ENCODE results near the gene MYO5B. TPM values are rescaled to one million over a fixed set of nuclear protein-coding genes. Genes with fewer than 3 reads are reported as not detected.

The MYO5B gene
- total RNA-seq, 1 experiment from 2014 or later = 32.1 TPM

DNA sequence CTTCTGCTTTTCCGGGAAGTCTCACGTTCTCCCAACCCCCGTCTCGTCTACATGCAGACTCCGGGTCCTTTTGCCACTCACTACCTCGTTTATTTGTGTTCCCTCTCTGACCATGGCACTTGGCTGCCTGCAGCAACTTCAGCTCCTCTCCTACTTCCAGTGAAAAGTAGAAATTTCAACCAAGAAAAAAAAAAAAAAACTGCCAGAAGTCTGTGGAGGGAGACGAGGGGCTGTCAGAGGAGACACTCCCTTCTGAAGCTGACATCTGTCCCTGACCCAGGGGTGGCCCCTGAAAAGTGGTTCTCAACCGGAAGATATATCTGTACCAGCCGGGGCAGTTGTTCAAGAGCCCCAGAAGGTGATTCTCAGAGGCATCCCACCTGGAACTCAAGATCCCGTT is 742 bp upstream of the MYO5B start:
- Histone ChIP-seq H3K27ac (ENCODE audit: low read depth, low read length) (no peak overlapping the region), H3K9me2 (ENCODE audit: insufficient read depth) (no peaks in the 10 kb centered on the region), H4K20me1 (ENCODE audit: insufficient read depth) (no peaks in the 10 kb centered on the region), H3K4me1 (ENCODE audit: control insufficient read depth in 1 of 2, insufficient read depth in 2 of 2, low read length in 2 of 2) (peaks cover 6 to 17% of the 10 kb centered on the region in 2 experiments; a peak in 1 of 4 replicates), H3K36me3 (ENCODE audit: control insufficient read depth in 1 of 2, insufficient read depth in 2 of 2, low read length in 2 of 2) (no peaks in the 10 kb centered on the region), H3K79me2 (ENCODE audit: insufficient read depth, low read length) (no peaks in the 10 kb centered on the region), H3K4me3 (replicated peaks in 1 of 2; ENCODE audit: low read depth in 1 of 2, low read length in 2 of 2) (peak overlapping the region; percentile 41 to 71), H3K4me2 (ENCODE audit: low read length) (peak overlapping the region; percentile 91), H3K9me3 (ENCODE audit: control insufficient read depth in 1 of 2, insufficient read depth in 1 of 2, low read depth in 1 of 2, low read length in 2 of 2) (no peaks in the 10 kb centered on the region), H3K27me3 (ENCODE audit: insufficient read depth, low read length) (no peaks in the 10 kb centered on the region), H2AFZ (ENCODE audit: low read depth, low read length, poor library complexity, severe bottlenecking) (peak overlapping the region; percentile 70), H3K9ac (ENCODE audit: low read length) (no peak overlapping the region)
- ATAC-seq = no peak
- DNase-seq (ENCODE audit: low read depth, low spot score) = no peak
- intact Hi-C loops (cut with micrococcal nuclease) = loop anchor here (1.0 to 2.0 kb wide), 2 partner anchors 138 to 145 kb away; no protein-coding TSS in a partner anchor
- POLR2A ChIA-PET = no interaction called here
- RAD21 ChIA-PET (ENCODE audit: low non-redundant PET in 1 of 2, low total read pairs in 2 of 2, uncharacterized antibody in 2 of 2, unreplicated experiment in 2 of 2) = no interaction called here
- TF ChIP-seq, protein P1, sequence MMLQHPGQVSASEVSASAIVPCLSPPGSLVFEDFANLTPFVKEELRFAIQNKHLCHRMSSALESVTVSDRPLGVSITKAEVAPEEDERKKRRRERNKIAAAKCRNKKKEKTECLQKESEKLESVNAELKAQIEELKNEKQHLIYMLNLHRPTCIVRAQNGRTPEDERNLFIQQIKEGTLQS (IDR thresholded peaks at IDR 0.05) = no peak
- TF ChIP-seq JUND (IDR thresholded peaks at IDR 0.05) (no peak), CTCF (IDR thresholded peaks at IDR 0.05 in 2 of 3, conservative IDR thresholded peaks at IDR 0.05 in 1 of 3; ENCODE audit: borderline replicate concordance in 1 of 3, insufficient read depth in 1 of 3, low read depth in 2 of 3, low read length in 2 of 3) (no peak), EZH2phosphoT487 (IDR thresholded peaks at IDR 0.05; ENCODE audit: borderline replicate concordance) (no peak), POLR2A (IDR thresholded peaks at IDR 0.05; ENCODE audit: borderline replicate concordance, extremely low read depth, insufficient read depth, insufficient read length) (no peak), CEBPB (IDR thresholded peaks at IDR 0.05; ENCODE audit: low read depth) (no peak), FOSL1 (IDR thresholded peaks at IDR 0.05; ENCODE audit: low read depth) (no peak), SIN3A (IDR thresholded peaks at IDR 0.05; ENCODE audit: low read depth) (no peak), REST (IDR thresholded peaks at IDR 0.05; ENCODE audit: low read depth) (no peak), TCF7L2 (IDR thresholded peaks at IDR 0.05; ENCODE audit: borderline replicate concordance, extremely low read depth, insufficient read depth, insufficient read length) (no peak), SRF (IDR thresholded peaks at IDR 0.05; ENCODE audit: low read depth) (no peak)
- CTCF ChIA-PET = interaction anchor here (1.1 to 3.1 kb wide), 5 partner anchors 8 to 162 kb away, joined by 3 to 20 read pairs (median 5); no protein-coding TSS in a partner anchor
- no TSS peak for BruUV-seq (replicated peaks)
